HepG2 (cell line): ENCODE results near the gene ADSS1. TPM values are rescaled to one million over a fixed set of nuclear protein-coding genes. Genes with fewer than 3 reads are reported as not detected.

Experiments used
- BHLHE40 ChIP-seq: IDR thresholded peaks from 2 replicates; pipeline ENCODE4 v1.6.1; 2011; ENCODE audit warnings: low read length, improper control_type of control experiment
- DPF2 ChIP-seq: sonication (generic); formaldehyde crosslinking; IDR thresholded peaks from 2 replicates; pipeline ENCODE4 v1.4.0; 2020; ENCODE audit warnings: mild to moderate bottlenecking, low read depth, missing genetic modification reagents, borderline replicate concordance
- ZMYM2 ChIP-seq: sonication (generic); formaldehyde crosslinking; IDR thresholded peaks from 2 replicates; pipeline ENCODE4 v1.8.0; 2022; ENCODE audit warnings: mild to moderate bottlenecking, missing genetic modification reagents
- ZNF205 ChIP-seq: IDR thresholded peaks from 2 replicates; pipeline ENCODE4 v1.6.1; 2018; ENCODE audit warnings: missing biosample characterization, missing genetic modification reagents
- ZNF263 ChIP-seq: sonication (generic); formaldehyde crosslinking; IDR thresholded peaks from 2 replicates; pipeline ENCODE4 v1.4.0; 2020; ENCODE audit warnings: missing genetic modification reagents
- ZNF280D ChIP-seq: sonication (generic); formaldehyde crosslinking; IDR thresholded peaks from 2 replicates; pipeline ENCODE4 v1.5.1; 2020; ENCODE audit warnings: mild to moderate bottlenecking, missing genetic modification reagents
- ZSCAN29 ChIP-seq: sonication (generic); formaldehyde crosslinking; conservative IDR thresholded peaks from 2 replicates; pipeline ENCODE4 v1.4.0; 2020; ENCODE audit warnings: mild to moderate bottlenecking, missing genetic modification reagents
- polyA plus RNA-seq, 8 experiments: library from polyadenylated mRNA; depleted of rRNA in 3 of 8; stranded (reverse) in 7 of 8; unstranded in 1 of 8; fragments of >200 nt; fragmentation: Illumina TruSeq in 4 of 8; extraction: Trizol in 4 of 8; gene quantifications; 2 replicates each; pipeline versions ENCODE4 v1.2.1 to v1.2.3, GENCODE V29; 2011 to 2016; ENCODE audit warnings: low read depth in 4 of 8, missing spikeins in 1 of 8, mixed read lengths in 1 of 8; ENCODE audit not compliant: insufficient read depth in 1 of 8
- total RNA-seq, 5 experiments: library from RNA; depleted of rRNA; stranded (reverse); fragments of >200 nt; fragmentation: Illumina TruSeq; extraction: Trizol; gene quantifications; 2 replicates each; pipeline ENCODE4 v1.2.3, GENCODE V29; 2016; ENCODE audit warnings: low read depth in 1 of 5
- TF ChIP-seq, protein P1 (sequence below): sonication (generic); IDR thresholded peaks from 2 replicates; pipeline ENCODE4 v1.6.1; 2016; ENCODE audit warnings: low read depth, borderline replicate concordance
- TF ChIP-seq, protein P2 (sequence below), 2 experiments: sonication (generic) in 1 of 2; formaldehyde crosslinking in 1 of 2; IDR thresholded peaks; 2 replicates each; pipeline versions ENCODE4 v1.6.1 to v1.9.0; 2014 to 2022; ENCODE audit warnings: antibody characterized with exemption in 1 of 2, borderline replicate concordance in 1 of 2, inconsistent platforms in 1 of 2, low read depth in 1 of 2, missing genetic modification reagents in 1 of 2
- TF ChIP-seq, protein P3 (sequence below): IDR thresholded peaks from 2 replicates; pipeline ENCODE4 v1.6.1; 2016; ENCODE audit warnings: missing compliant biosample characterization, missing genetic modification reagents, borderline replicate concordance
- TF ChIP-seq, protein P4 (sequence below): sonication (generic); formaldehyde crosslinking; IDR thresholded peaks from 2 replicates; pipeline ENCODE4 v1.8.0; 2022; ENCODE audit warnings: mild to moderate bottlenecking, missing genetic modification reagents; ENCODE audit not compliant: insufficient replicate concordance

ADSS1 gene
- total and polyA plus RNA-seq, 2 of the 13 experiments (the other 11 are each of a cell fraction or from before 2014, with no cell fraction given): 1.0 to 36.7 TPM

DNA sequence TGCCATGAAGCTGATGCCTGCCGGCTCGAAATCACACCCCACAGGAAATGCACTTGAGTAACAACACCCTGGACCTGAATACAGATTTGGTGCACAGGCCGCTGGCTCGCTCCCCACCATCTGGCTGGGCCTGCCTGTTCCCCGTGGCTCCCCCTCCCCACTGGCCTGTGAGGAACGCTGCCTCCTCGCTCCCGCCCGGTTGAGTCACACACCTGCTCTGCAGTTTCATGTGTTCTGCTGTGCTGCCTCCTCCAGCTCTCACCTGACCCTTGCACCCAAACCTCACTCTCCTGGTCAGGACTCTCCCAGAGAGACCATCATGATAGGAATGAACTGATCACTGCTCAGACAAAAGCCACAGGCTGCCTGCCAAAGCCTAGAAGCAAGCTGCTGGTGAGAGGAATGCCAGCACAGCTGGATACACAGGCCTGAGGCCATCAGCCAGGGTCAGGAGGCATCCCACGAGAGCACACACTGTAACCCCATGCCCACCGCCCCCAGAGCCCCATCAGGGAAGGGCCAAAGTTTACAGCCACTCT is 25.2 kb downstream of the ADSS1 start (continued):
- TF ChIP-seq, protein P1, sequence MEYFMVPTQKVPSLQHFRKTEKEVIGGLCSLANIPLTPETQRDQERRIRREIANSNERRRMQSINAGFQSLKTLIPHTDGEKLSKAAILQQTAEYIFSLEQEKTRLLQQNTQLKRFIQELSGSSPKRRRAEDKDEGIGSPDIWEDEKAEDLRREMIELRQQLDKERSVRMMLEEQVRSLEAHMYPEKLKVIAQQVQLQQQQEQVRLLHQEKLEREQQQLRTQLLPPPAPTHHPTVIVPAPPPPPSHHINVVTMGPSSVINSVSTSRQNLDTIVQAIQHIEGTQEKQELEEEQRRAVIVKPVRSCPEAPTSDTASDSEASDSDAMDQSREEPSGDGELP: peak; percentile 69; the same call in 1 of the 2 replicates
- TF ChIP-seq, protein P2, sequence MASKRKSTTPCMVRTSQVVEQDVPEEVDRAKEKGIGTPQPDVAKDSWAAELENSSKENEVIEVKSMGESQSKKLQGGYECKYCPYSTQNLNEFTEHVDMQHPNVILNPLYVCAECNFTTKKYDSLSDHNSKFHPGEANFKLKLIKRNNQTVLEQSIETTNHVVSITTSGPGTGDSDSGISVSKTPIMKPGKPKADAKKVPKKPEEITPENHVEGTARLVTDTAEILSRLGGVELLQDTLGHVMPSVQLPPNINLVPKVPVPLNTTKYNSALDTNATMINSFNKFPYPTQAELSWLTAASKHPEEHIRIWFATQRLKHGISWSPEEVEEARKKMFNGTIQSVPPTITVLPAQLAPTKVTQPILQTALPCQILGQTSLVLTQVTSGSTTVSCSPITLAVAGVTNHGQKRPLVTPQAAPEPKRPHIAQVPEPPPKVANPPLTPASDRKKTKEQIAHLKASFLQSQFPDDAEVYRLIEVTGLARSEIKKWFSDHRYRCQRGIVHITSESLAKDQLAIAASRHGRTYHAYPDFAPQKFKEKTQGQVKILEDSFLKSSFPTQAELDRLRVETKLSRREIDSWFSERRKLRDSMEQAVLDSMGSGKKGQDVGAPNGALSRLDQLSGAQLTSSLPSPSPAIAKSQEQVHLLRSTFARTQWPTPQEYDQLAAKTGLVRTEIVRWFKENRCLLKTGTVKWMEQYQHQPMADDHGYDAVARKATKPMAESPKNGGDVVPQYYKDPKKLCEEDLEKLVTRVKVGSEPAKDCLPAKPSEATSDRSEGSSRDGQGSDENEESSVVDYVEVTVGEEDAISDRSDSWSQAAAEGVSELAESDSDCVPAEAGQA (IDR thresholded peaks at IDR 0.05; ENCODE audit: low read depth): peak; percentile 38; the same call in 1 of the 2 replicates
- TF ChIP-seq, protein P2 (CRISPR knock-in tag; IDR thresholded peaks at IDR 0.05; ENCODE audit: borderline replicate concordance): no peak
- TF ChIP-seq DPF2 (CRISPR knock-in tag): peak; percentile 66; the same call in 1 of the 2 replicates
- TF ChIP-seq, protein P3, sequence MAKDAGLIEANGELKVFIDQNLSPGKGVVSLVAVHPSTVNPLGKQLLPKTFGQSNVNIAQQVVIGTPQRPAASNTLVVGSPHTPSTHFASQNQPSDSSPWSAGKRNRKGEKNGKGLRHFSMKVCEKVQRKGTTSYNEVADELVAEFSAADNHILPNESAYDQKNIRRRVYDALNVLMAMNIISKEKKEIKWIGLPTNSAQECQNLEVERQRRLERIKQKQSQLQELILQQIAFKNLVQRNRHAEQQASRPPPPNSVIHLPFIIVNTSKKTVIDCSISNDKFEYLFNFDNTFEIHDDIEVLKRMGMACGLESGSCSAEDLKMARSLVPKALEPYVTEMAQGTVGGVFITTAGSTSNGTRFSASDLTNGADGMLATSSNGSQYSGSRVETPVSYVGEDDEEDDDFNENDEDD (CRISPR knock-in tag): peak; percentile 74; the same call in 1 of the 2 replicates
- TF ChIP-seq, protein P4, sequence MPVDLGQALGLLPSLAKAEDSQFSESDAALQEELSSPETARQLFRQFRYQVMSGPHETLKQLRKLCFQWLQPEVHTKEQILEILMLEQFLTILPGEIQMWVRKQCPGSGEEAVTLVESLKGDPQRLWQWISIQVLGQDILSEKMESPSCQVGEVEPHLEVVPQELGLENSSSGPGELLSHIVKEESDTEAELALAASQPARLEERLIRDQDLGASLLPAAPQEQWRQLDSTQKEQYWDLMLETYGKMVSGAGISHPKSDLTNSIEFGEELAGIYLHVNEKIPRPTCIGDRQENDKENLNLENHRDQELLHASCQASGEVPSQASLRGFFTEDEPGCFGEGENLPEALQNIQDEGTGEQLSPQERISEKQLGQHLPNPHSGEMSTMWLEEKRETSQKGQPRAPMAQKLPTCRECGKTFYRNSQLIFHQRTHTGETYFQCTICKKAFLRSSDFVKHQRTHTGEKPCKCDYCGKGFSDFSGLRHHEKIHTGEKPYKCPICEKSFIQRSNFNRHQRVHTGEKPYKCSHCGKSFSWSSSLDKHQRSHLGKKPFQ (CRISPR knock-in tag): peak; percentile 89
- peak; percentile 44; the same call in 1 of the 2 replicates for TF ChIP-seq BHLHE40
- TF ChIP-seq ZMYM2 (CRISPR knock-in tag): no peak; the same call in 1 of the 2 replicates
- 0 out of 2 replicates have a peak, but pooled peaks have one; percentile 71 for TF ChIP-seq ZNF205
- TF ChIP-seq ZNF263 (CRISPR knock-in tag): peak; percentile 42; the same call in 1 of the 2 replicates
- TF ChIP-seq ZSCAN29 (CRISPR knock-in tag): peak; percentile 55; the same call in 1 of the 2 replicates
- peak; percentile 78; the same call in 1 of the 2 replicates for TF ChIP-seq ZNF280D (CRISPR knock-in tag)
